ENCODE measurements around the gene STK10. TPM values are rescaled to one million over a fixed set of nuclear protein-coding genes. Genes with fewer than 3 reads are reported as not detected.

The STK10 gene
- polyA plus RNA-seq, 1 experiment, result 14.3 TPM

DNA sequence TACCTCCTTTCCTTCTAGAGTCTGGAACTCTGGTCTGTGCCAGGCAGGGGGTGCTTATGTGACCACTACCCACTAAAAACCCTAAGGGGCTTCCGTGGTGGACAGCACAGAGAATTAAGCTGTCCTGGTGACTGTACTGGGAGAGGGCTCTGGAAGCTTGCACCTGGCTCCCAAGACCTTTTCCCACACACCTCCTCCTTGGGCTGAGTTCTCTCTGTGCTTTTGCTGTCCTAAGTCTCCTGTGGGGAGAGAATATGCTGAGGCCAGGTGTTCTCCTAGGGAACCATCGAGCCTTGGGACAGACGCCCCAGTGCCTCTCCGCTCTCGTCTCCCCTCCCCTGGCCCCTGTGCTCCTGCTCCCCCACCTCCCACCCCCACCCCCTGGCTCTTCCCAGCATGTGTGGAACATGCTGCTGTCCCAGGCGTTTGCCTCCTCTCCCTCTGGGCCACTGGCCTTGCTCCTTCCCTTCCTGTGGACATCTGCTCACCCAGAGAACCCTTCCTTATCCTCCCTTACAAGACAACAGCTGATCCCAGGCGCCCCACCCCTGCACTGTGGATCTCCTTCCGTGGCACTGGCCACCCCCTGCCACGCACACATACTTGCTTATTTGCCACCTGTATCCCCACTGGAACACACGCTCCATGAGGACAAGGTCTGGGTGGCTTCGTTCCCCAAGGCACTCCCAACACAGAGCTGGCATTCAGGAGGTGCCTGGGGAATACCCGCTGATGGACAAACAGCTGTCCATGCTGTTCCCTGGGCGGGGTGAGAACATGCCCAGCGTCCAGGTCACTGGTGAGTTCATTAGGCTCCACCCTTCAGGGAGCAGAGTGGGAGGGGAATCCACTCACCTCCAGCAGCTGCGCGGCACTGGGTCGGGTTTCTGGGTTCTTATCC is 83.0 kb downstream of the STK10 start:
- H3K4me3 ChIP-seq (ENCODE audit: low read depth, low read length), result no peak overlapping the region
- no peak for DNase-seq (ENCODE audit: low read depth)
- CTCF ChIA-PET, result interaction anchor here (1.1 to 6.8 kb wide), 7 partner anchors 9 to 188 kb away, joined by 3 to 106 read pairs (median 3); partner anchors contain the start of gene STK10
- no peaks in the 10 kb centered on the region for H3K27me3 ChIP-seq (ENCODE audit: control insufficient read depth, insufficient read depth, low read length)
- TF ChIP-seq, protein P1, sequence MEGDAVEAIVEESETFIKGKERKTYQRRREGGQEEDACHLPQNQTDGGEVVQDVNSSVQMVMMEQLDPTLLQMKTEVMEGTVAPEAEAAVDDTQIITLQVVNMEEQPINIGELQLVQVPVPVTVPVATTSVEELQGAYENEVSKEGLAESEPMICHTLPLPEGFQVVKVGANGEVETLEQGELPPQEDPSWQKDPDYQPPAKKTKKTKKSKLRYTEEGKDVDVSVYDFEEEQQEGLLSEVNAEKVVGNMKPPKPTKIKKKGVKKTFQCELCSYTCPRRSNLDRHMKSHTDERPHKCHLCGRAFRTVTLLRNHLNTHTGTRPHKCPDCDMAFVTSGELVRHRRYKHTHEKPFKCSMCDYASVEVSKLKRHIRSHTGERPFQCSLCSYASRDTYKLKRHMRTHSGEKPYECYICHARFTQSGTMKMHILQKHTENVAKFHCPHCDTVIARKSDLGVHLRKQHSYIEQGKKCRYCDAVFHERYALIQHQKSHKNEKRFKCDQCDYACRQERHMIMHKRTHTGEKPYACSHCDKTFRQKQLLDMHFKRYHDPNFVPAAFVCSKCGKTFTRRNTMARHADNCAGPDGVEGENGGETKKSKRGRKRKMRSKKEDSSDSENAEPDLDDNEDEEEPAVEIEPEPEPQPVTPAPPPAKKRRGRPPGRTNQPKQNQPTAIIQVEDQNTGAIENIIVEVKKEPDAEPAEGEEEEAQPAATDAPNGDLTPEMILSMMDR (IDR thresholded peaks at IDR 0.05; ENCODE audit: insufficient read depth, low read depth, low read length), result no peak
- POLR2A ChIA-PET, result no interaction called here
- peaks cover 11% of the 10 kb centered on the region for H3K36me3 ChIP-seq (ENCODE audit: control insufficient read depth, insufficient read depth, low read length)

DNA sequence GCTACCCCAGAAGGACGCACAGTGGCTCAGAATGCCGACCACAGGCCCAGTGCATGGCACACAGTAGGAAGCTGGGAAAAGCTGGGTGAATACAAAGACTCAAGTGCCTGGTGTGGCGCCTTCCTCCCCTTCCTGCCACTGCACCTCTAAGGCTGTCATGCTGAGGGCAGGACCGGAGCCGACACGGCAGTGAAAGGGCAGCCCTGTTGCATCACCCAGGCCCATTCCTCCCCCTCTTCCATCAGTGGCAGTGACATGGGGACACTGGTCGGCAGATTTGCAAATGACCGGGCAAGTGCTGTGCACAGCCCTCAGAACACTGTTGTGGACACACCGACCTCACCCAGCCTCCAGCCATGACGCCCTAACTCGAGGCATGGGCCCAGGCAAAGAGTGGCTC is 84.0 kb downstream of the STK10 start:
- DNase-seq (ENCODE audit: low read depth), result no peak
- CTCF ChIA-PET, result interaction anchor here (1.3 to 6.8 kb wide), 2 partner anchors 8 to 82 kb away, joined by 3 to 106 read pairs; partner anchors contain the start of gene STK10
- H3K27me3 ChIP-seq (ENCODE audit: control insufficient read depth, insufficient read depth, low read length), result no peaks in the 10 kb centered on the region
- peaks cover 11% of the 10 kb centered on the region for H3K36me3 ChIP-seq (ENCODE audit: control insufficient read depth, insufficient read depth, low read length)
- TF ChIP-seq, protein P1 (IDR thresholded peaks at IDR 0.05; ENCODE audit: insufficient read depth, low read depth, low read length), result no peak
- H3K4me3 ChIP-seq (ENCODE audit: low read depth, low read length), result no peak overlapping the region
- POLR2A ChIA-PET, result no interaction called here

DNA sequence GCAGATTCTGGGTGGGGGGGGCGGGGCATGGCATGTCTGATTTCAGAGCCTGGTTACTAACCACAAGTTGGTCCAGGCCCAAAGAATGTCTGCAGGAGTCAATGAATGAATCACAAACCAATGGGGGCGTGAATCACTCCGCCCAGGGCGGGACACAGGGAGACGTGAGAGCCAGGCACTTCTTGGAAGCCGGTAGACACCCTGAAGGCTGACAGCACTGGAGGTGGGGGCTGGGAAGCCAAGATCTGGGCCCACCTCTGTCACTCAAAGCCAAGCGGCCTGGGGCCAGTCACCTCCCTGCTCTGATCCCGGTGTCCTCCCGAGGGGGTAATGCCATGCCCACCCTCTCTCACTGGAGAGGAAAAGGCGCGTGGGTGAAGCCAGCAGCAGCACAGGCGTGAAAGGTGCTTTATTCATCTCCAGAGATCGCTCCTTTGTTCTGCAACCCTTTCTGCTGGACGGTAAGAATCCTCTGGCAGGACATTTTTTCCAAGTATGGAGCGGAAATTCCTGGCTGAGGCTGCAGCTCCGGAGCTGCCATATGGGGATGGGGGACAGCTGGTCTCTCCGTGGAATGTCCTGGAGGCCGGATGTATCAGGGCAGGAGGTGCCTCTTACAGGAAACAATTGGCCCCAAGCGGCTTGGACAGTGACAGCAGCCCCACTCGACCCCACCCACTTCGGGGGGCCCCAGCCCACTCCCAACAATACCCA is 85.0 kb downstream of the STK10 start:
- H3K27me3 ChIP-seq (ENCODE audit: control insufficient read depth, insufficient read depth, low read length), result no peaks in the 10 kb centered on the region
- DNase-seq (ENCODE audit: low read depth), result peak; percentile 88
- peak overlapping the region; percentile 20 for H3K4me3 ChIP-seq (ENCODE audit: low read depth, low read length)
- CTCF ChIA-PET, result interaction anchor here (1.2 to 6.8 kb wide), 2 partner anchors 83 to 349 kb away, joined by 3 to 106 read pairs; partner anchors contain the start of gene STK10
- TF ChIP-seq, protein P1 (IDR thresholded peaks at IDR 0.05; ENCODE audit: insufficient read depth, low read depth, low read length), result no peak
- peaks cover 11% of the 10 kb centered on the region for H3K36me3 ChIP-seq (ENCODE audit: control insufficient read depth, insufficient read depth, low read length)
- POLR2A ChIA-PET, result no interaction called here

DNA sequence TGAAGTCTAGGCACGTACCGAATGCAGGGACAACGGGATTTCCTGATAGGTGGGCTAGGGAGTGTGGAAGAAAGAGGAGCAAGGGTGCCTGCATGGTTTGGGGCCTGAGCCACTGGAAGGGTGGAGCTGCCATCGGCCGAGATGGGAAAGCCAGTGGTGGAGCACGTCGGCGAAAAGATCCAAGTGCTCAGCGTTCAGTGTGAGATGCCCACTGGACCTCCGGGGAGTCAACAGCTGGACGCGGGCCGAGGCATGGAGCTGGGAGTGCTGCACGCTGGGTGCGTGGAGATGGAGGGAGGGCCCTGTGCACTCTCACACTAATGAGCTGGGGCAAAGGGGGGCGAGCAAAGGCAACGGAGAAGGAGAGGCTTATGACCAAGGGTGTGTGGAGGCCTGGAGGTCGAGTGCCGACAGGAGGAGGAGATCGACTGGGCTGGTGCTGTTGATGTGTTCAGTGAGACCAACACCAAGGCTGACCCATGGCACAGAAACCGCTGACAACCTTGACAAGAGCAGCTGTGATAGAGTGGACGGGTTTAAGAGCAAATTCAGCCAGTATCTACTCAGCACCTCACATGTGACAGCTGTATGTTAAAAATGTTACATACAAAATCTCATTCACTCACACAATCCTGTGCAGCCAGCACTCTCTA is 85.7 kb downstream of the STK10 start:
- CTCF ChIA-PET, result interaction anchor here (0.6 to 6.8 kb wide), 4 partner anchors 16 to 349 kb away, joined by 3 to 106 read pairs (median 4); partner anchors contain the start of gene STK10
- Histone ChIP-seq H3K36me3 (ENCODE audit: control insufficient read depth, insufficient read depth, low read length) (peaks cover 11% of the 10 kb centered on the region), H3K4me3 (ENCODE audit: low read depth, low read length) (no peak overlapping the region), H3K27me3 (ENCODE audit: control insufficient read depth, insufficient read depth, low read length) (no peaks in the 10 kb centered on the region)
- TF ChIP-seq, protein P1 (IDR thresholded peaks at IDR 0.05; ENCODE audit: insufficient read depth, low read depth, low read length), result no peak
- POLR2A ChIA-PET, result no interaction called here
- DNase-seq (ENCODE audit: low read depth), result no peak

Measured in BJ (cell line).